ENCODE data around the gene PURA.

GRCh38 chr5:140109759-140110645 is 3.9 kb upstream of the PURA start:
- no peak for TF ChIP-seq CTCF (IDR thresholded peaks at IDR 0.05)
- TF ChIP-seq POLR2A (IDR thresholded peaks at IDR 0.05), result no peak
